ENCODE data around the gene DLGAP1. TPM values are rescaled to one million over a fixed set of nuclear protein-coding genes. Genes with fewer than 3 reads are reported as not detected.

DLGAP1 gene
- total RNA-seq, 4 donors from 2014 or later: 1.2 to 1.4 (median 1.4) TPM

GRCh38 chr18:3598581-3598980 is 856.5 kb downstream of the DLGAP1 start:
- no peak overlapping the region for H3K4me3 ChIP-seq
- no peaks in the 10 kb centered on the region for H3K27me3 ChIP-seq
- TF ChIP-seq EP300 (IDR thresholded peaks at IDR 0.05): no peak
- TF ChIP-seq CTCF (IDR thresholded peaks at IDR 0.05): no peak
- TF ChIP-seq POLR2A (IDR thresholded peaks at IDR 0.05; ENCODE audit: low read depth): no peak
- TF ChIP-seq POLR2AphosphoS5 (IDR thresholded peaks at IDR 0.05): no peak
- peaks cover 39 to 58% (median 54%) of the 10 kb centered on the region in 4 donors for H3K4me1 ChIP-seq
- H3K27ac ChIP-seq (replicated peaks in 1 of 4): peak overlapping the region in 3 of 4 donors; percentile 20 to 97 (median 95)
- intact Hi-C loops (cut with DNase I): no loop called here
- no peak for DNase-seq (ENCODE audit: extremely low spot score)
- no peaks in the 10 kb centered on the region for H3K36me3 ChIP-seq
- 98% methylated on average over 10 of the region's 10 CpGs for WGBS
- no peaks in the 10 kb centered on the region for H3K9me3 ChIP-seq

- no peaks in the 10 kb centered on the region for H3K9me3 ChIP-seq
- H3K4me1 ChIP-seq: peaks cover 46 to 58% (median 54%) of the 10 kb centered on the region in 4 donors
- H3K4me3 ChIP-seq: no peak overlapping the region
- DNase-seq (ENCODE audit: extremely low spot score): no peak
- H3K36me3 ChIP-seq: no peaks in the 10 kb centered on the region
- no peaks in the 10 kb centered on the region for H3K27me3 ChIP-seq
- intact Hi-C loops (cut with DNase I): no loop called here
- WGBS: 74% methylated on average over 22 of the region's 22 CpGs
- no peak for TF ChIP-seq CTCF (IDR thresholded peaks at IDR 0.05)
- peak overlapping the region; percentile 89 to 97 (median 96) for H3K27ac ChIP-seq (replicated peaks in 1 of 4)
Observed at GRCh38 chr18:3597409-3598357, 857.4 kb downstream of the DLGAP1 start.

- no peak for DNase-seq (ENCODE audit: extremely low spot score)
- WGBS: 52% methylated on average over 17 of the region's 17 CpGs
- Histone ChIP-seq H3K9me3 (no peaks in the 10 kb centered on the region), H3K4me1 (peaks cover 46 to 54% (median 52%) of the 10 kb centered on the region in 4 donors), H3K27me3 (no peaks in the 10 kb centered on the region), H3K27ac (replicated peaks in 1 of 4) (peak overlapping the region; percentile 89 to 97 (median 96)), H3K4me3 (peak overlapping the region in 2 of 4 donors; percentile 58 to 62), H3K36me3 (no peaks in the 10 kb centered on the region)
- intact Hi-C loops (cut with DNase I): no loop called here
- TF ChIP-seq EP300 (IDR thresholded peaks at IDR 0.05) (no peak), POLR2A (IDR thresholded peaks at IDR 0.05; ENCODE audit: low read depth) (no peak), POLR2AphosphoS5 (IDR thresholded peaks at IDR 0.05) (peak in 1 of 2 donors; percentile 20), CTCF (IDR thresholded peaks at IDR 0.05) (peak in 1 of 3 experiments; percentile 15)
Observed at GRCh38 chr18:3596637-3597384, 858.3 kb downstream of the DLGAP1 start.

GRCh38 chr18:3596324-3596636 is 858.8 kb downstream of the DLGAP1 start:
- intact Hi-C loops (cut with DNase I): no loop called here
- TF ChIP-seq POLR2AphosphoS5 (IDR thresholded peaks at IDR 0.05): no peak
- TF ChIP-seq EP300 (IDR thresholded peaks at IDR 0.05): no peak
- TF ChIP-seq CTCF (IDR thresholded peaks at IDR 0.05): no peak
- H3K36me3 ChIP-seq: no peaks in the 10 kb centered on the region
- H3K27me3 ChIP-seq: no peaks in the 10 kb centered on the region
- DNase-seq (ENCODE audit: extremely low spot score): no peak
- H3K4me3 ChIP-seq: peak overlapping the region in 3 of 4 donors; percentile 5 to 62 (median 58)
- H3K9me3 ChIP-seq: no peaks in the 10 kb centered on the region
- WGBS: 59% methylated on average over 3 of the region's 3 CpGs
- H3K27ac ChIP-seq (replicated peaks in 1 of 4): peak overlapping the region; percentile 89 to 97 (median 96)
- peaks cover 46 to 53% (median 52%) of the 10 kb centered on the region in 4 donors for H3K4me1 ChIP-seq
